SHP77 (cell line): ENCODE results near the gene HVCN1.
A peak's percentile ranks its signal among the peaks of the same experiment; 100 is the strongest.

ENCODE experiments used
- DNase-seq, 2 experiments: peaks; one replicate each; lab custom pipeline; 2025; lab: John Stamatoyannopoulos, UW

The HVCN1 gene

DNA sequence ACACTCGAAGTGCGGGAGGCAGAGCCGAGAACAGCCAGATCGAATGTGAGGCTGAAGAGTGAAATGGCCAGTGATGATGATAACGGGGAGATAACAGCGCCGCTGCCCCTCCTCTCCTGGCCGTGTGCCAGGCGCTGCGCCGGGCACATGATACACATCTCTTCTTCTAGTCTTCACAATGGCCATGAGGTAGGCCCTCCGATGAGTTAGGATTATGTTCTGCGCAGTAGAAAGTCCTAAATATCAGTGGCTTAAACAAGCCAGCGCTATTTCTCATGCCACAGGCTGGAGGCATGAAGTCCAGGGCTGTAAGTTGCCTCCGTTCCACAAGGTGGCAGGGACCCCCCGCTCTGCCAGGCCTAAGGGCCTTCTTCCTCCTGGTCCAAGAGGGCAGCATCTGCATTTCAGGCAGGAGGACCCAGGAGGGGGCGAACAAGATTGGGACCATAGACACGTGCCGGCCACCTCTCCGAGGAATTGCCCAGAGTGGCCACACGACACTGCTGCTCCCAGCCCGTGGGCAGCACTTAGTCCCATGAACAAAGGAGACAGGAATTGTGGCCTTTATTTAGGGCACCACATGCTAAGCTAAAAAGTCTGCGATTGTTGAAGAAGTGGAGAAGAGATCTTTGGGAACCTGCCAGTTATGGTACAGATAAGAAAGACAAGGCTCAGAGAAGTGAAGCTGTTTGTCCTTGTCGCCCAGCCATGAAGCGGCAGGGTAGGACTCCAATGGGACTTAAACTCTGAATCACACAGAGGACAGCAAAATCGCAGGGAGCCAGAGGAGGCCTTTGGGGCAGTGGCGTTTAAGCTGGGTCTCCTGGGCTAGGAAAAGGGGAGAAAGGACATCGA is 10.9 kb upstream of the HVCN1 start:
- peak in 1 of 2 experiments; percentile 21 for DNase-seq

DNA sequence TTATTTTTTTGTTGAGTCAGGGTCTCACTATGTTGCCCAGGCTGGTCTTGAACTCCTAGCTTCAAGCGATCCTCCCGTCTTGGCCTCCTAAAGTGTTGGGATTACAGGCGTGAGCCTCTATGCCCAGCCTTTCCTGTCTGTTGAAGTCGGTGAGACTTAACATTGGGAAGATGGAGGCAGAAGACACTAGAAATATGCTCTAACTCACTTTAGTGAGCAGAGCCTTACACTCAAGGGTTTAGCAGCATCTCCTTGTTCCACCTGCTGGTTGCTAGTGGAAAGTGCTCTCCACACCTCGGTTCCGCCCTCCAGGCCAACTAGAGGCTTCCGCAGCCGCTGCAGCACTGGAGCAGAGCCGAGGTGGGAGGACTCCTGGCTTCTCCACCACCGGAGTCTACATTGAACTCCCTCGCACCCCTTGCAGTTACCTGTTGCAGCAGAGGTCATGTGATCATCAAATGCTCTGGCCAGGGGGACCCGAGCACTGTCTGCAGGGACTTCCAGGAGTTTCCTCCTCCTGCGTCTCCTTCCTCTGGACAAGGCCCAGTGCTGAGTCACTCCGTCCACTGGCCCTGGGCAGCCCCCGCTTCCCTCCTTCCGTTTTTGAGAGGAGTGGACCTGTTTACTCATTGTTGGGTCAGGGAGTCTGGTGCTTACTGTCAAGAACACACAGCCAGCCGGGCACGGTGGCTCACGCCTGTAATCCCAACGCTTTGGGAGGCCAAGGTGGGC is 9.4 kb upstream of the HVCN1 start:
- peak; percentile 78 to 82 for DNase-seq

DNA sequence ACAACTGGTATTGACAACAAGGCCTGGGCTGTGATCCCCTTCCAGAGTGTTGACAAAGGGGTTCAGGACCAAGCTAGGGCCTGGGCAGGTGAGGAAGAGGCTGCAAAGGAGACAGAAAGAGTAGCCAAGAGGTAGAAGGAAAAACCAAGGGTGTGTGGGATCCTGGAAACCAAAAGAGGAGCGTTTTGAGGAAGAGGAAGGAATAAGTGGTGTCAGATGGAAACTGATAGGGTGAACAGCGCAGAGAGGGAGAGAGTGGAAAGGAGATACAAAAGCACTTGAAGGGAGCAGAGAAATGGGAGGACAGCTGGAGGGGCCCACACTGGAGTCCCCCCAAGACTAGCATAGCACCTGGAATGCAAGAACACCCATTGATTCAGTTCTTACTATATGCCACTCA is 8.3 kb upstream of the HVCN1 start:
- no peak for DNase-seq

DNA sequence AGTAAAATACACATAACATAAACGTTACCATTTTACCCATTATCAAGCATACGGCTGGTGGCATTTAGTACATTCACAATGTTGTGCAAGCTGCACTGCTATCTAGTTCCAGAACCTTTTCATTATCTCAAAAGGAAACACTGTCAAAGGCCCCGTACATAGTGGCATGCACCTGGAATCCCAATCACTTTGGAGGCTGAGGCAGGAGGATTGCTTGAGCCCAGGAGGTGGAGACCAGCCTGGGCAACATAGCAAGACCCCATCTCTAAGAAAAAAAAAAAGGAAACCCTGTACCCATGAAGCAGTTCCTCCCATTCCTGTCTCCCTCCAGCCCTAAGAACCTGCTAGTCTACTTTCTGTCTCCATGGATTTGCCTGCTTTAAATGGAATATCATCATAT is 7.4 kb upstream of the HVCN1 start:
- DNase-seq: no peak

DNA sequence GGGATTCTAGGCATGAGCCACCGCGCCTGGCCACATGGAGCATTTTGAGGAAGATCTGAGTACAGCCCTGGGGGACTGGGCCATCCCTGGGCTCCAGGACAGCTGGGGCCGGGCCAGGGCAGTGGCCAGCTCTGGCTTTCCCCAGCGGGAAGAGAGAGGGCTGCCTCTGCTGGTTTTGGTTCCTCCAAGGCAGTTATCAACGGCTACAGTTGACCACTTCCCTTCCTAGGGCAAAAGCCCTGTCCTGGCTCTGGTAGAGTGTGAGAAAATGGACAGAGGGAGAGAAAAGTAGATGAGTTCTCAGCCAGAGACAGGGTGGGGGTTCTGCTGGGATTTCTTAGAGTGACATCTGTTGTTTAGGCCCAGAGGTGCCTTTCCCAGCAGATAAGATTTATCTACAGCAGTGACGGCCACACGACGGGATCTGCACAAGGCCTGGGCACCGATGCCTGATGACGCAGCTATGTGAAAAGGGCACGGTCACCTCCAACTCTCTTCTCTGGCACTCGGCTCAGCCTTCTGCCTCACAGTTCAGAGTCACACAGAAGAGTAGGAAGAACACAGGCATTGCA is 5.5 kb upstream of the HVCN1 start:
- DNase-seq: no peak

DNA sequence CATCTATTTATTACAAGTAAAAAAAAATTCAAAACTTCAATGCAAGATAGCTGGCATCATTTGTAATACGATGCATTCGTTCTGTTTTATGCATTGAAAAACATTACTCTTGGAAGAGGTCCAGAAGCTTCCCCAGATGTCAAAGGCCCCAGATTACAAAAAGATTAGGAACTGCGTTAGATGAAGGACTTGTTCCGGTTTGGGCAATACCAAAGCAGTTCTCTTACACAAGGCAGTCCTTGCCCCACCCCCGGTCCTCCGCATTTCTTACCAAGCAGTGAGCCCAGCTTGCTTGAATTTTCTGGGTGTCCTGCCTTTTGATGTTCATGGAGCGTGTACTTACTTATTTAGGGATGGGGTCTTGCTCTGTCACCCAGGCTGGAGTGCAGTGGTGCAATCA is 4.8 kb upstream of the HVCN1 start:
- no peak for DNase-seq

DNA sequence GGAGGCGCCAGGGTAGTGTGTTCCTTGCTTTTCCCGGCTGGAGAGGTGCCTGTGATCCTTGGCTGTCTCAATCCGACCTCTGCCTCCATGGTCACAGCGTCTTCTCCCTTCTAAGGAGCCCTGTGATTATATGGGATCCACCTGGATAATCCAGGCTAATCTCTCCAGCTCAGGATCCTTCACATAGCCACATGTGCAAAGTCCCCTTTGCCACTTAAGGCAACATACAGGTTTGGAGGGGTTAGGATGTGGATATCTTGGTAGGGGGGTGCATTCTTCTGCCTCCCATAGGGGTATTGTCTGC is 1.2 kb upstream of the HVCN1 start:
- no peak for DNase-seq

DNA sequence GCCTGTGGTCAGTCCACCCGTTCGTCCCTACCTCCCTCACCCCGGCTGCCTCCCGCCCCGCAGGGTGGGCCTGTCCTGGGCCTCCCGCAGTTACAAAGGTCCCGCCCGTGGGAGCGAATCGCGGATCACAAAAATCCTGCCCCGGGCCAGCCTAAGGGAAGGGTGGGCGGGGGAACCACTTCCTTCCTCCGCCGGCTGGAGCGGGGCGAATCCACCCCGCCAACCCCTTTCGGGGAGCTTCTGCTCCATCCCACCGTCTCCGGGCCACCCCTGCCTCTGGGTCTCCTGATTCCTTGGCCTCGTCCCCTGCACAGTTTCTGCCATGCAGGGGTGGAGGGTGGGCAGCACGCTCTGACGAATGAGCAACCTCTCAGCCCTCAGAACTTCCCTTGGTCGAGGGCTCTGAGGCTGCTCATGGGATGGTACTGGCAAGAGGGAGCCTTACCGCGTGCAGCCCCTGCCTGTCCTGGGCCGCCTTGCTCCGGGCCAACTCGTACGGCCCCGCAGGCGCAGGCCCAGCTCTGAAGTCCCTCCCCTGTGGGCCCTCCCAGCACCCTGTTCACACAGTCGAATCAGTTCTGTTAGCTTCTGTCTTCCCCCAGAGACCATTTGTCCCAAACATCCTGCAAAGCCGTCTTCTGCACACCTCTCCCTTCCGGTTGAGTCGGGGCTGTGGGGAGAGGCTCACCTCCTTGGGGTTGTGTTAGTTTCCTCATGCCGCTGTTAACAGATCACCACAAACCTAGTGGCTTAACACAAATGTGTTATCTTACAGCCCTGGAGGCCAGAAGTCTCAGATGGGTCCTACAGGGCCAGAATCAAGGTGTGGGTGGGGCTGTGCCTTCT is 589 bp upstream of the HVCN1 start:
- no peak for DNase-seq

DNA sequence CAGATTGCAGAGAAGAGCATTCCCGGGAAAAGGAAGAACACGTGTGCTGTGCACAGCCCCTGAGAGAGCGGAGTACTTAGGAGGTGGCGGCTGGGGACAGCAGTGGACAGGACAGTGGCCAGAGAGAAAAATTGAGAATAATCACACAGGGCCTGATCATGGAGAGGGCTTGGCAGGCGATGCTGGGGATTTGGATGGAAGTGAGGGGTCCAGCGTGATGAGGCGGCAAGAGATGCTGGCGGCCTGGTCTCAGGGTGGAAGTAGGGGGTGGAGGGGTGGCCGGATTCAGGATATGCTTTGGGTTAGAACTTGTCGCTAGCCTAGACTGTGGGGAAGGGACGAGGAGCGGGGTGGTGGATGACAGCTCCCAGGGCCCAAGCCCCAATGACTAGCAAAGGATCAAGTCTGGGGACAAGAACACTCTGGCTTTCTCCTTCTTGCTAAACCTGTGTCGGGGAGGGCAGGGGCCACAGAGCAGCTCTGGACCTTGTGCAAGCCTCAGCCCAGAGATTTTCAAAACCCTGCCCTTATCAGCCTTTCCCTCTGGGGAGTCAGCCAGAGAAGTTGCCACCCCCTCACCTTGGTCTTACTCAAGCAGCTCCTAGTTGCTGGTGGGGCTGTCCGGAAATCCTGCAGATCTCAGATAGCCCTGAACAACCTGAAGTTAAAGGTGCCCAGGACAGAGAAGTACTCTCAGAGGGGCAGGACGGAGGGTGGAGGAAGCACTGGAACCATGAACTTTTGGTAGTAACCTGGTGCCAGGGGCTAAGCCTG is 1.3 kb downstream of the HVCN1 start:
- DNase-seq: no peak

DNA sequence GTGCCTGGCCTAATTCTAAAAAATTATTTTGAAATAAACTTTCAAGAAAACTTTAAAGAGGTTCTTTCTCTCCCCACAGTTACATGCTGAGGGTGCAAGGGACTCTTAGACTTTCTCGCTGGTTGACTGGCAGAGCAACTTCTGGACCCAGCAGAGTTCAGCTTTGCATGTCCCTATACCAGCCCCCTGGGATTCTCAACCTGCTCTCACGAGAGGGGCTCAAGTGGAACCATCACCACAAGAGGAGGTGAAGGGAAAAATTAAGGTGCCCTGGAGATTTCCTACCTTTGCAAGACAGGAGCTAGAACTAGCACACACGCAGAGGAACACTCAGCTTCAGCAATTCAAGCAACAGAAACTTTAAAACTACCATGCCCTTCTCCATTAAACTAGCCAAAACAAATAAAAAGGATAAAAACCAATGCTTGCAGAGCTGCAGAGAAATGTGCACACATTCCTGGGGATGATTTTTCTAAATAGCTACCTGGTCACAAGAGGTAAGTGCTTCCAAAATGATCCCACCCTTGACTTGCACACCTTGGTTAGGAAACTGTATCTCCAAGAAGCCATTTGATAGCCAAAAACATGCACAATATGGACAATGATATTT is 2.5 kb downstream of the HVCN1 start:
- DNase-seq: no peak

DNA sequence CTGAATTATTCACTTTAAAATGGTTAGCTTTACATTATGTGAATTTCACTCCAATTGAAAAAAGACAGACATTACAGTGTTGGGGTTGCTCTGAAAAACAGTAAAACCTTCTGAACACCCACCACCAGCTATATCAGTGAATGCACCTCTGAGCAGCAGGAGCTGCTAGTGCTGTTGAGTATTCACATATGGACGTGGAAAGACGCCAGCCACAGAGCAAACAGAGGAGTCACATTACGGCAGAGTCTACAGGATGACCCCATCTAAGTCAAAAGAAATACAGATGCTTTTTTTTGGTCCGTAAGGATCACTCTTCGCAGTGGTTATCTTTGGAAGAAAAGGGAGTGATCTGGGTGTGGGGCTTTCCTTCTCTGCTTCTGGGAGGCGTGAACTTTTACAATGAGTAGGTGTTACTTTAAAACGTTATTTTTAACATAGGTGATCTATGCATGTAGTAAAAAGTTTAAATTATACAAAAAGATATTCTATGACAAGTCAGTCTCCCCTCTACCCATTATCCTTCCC is 4.5 kb downstream of the HVCN1 start:
- DNase-seq: no peak

DNA sequence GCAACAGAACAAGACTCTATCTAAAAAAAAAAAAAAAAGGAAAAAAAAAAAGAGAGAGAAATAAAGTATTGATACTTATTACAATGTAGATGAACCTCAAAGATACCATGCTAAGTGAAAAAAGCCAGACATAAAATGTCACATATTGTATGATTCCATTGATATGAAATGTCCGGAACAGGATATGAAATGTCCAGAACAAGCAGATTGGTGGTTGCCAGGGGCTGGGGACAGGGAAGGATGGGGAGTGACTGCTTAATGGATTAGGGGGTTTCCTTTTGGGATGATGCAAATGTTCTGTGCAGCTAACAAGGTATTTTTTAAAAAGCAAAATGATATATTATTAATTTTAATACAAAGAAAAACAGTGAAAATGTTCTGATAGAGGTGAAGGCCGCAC is 5.0 kb downstream of the HVCN1 start:
- no peak for DNase-seq

DNA sequence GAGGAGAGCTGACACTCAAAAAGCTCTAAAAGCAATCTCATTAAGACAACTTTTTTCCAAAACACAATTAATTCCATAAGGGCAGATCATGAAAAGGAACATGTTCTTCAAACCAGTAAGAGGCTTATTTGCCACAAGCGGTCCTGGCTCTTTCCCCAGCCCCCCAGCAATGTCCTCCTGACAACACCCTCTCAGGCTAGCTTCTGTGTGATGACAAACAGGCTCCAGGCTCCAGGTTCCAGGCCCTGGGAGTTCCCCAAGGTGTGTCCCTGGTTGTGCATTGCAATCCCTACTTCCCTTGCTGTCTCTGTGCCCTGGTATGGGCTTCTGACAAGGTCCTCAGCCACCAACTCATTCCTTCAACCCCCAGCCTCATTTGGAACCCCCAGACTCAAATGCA is 8.9 kb downstream of the HVCN1 start:
- no peak for DNase-seq

DNA sequence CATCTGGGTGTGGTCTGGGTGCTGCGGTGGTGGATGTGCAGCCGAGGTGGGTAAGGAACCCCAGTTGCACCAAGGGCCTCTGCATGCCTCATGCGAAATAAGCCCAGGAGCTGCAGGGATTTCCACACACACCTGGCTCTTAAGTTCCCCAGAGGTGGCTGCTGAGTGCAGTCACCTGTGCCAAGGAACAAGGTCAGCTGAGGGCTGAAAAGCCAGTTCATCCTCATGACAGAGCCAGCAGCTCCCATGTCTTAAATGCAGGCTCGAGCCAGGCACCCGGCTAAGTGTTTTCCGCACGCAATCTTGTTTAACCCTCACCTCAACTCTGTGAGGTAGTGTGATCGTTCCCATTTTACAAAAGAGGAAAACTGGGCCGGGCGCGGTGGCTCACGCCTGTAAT is 9.7 kb downstream of the HVCN1 start:
- no peak for DNase-seq

DNA sequence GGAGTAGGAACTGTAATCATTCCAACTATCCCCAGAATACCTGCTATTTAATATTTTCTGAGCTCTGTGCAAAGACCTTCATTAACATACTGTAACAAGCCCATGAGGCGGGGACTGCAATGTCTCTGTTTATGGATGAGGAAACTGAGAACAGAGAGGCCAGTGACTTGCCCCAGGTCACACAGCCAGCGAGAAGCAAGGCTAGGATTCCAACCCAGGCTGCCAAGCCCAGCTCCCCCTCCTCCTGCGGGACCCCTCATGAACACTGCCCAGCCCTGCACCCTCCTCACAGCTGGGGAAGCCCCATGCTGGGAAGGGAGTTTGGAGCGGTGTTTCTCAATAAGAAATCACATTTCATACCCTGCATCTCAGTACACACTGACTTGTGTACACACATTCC is 10.9 kb downstream of the HVCN1 start:
- no peak for DNase-seq

DNA sequence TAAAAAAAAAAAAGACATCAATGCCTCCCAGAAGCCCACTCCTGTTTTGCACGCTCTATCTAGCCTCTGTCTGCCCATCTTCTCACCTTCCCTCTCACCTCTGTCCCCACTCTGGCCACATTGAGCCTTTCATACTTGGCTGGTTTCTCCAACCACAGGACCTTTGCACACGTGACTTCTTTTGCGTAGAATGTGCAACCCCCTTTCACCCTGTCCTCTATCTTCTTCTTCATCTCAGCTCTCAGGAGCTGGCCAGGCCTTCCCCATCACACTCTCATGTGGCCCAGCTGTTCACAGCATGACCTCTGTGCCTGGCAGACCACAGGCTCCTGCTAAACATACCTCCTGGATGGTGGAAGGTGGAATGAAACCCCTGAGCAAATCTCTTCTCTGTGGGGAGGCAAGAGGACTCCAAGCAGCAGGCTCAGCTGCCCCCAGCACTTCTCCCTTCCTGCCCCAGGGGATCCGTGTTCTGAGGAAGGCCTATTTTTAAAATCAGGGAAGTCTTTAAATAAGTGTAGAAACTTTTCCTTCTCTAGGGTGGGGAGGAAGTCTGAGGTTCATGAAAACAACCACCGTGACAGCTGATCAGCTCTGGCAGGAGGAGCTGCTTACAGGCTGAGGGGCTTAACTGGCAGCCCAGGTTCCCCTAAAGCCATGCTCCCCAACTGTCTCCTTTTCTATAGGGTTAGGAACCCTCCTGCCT is 11.6 kb downstream of the HVCN1 start:
- DNase-seq: no peak

DNA sequence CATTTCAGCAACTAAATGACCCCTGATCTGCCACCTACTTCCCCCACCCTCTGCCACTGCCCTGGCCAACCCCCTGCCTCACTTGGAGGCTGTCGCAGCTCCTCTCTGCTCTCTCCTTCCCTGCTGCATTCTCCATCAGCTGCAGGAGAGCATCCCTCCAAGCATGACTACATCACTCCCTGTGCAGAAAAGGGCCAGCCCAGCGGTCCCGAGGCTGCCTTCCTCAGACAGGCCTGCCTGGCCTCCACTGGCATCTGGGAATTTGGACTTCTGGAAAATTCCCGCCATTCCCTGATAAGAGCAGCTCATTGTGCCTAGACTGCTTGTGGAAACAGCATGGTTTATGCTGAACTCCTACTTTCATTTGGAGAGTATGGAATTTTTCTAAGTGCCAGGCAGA is 12.7 kb downstream of the HVCN1 start:
- no peak for DNase-seq

DNA sequence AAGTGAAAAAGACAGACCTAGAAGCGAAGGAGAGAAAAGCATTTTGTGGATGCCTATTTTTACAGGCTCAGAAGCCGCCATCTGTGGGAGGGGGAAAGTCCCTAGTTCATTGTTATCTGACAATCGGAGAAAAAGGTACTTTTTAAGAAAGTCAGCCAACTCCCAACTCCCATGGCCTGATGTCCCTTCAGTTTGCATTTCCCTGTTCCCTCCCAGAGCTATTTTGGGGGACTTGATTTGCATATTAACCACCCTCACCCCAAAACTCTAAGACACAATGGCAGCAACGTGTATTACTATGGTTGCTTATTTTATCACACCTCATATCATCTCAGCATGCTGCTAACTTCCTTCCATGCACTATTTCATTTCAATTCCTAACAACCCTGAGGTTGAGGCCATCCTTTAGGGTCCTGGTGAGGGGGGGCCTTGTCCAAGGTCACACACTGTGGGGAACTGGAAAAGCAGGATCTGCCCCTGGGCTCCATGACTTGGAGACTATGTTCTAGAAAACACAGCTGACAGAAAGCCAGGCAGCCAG is 18.7 kb downstream of the HVCN1 start:
- no peak for DNase-seq

DNA sequence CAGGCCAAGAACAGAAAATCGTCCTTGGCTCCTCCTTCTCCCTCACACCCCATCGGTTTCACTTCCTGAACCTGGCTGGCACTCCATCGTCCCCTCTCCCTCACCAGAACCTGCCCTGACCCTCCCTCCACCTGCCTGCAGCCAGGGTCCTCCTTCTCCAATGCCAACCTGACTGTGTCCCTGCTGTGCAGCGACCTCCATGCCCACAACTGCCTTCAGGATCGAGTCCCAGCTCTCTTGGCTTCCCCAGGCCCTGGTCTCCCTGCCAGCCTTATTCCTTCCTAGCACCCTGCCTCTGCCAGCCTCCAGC is 19.8 kb downstream of the HVCN1 start:
- DNase-seq: no peak

DNA sequence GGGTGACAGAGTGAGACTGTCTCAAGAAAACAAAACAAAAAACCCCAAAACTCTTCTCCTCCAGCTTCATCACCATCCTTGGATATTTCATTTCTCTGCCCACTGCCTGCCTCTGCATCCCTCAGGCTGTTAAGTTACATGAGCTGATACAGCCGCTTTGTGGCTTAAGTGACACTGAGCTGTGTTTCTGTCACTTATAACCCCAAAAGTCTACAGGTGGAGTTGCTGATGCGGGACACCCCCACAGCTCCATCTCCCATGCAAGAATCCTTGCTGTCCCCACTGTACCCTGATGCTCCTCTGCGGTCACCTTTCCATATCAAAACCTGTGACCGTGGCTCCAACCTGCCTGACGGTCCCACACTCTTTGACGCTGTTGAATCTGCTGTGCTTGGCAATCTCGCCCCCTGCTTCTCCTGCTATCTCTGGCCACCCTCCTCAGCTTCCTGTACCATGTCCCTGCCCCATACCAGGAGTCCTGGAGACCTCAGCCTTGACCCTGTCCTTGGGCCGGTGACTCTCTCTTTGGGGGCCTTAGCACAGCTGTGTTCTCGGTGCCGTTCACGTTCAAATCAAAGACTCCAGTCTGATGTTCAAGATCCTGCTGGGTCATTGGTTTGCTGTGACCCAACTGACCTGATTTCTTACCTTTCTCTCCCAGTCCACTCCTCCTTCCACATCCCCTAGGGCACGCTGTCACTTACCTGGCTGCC is 20.3 kb downstream of the HVCN1 start:
- DNase-seq: no peak
